Psoas muscle (tissue), 8 donors: ENCODE results near the gene GPC6. TPM values are rescaled to one million over a fixed set of nuclear protein-coding genes. Genes with fewer than 3 reads are reported as not detected.

Source experiments
- ATAC-seq, 4 donors: fragments of 200-7000 bp; cut with Tn5 transposase; one replicate each; pipeline ENCODE4 v1.9.1; 2020; ENCODE audit warnings: moderate library complexity in 3 of 4, mild to moderate bottlenecking in 2 of 4
- DNase-seq, 2 donors: peaks; one replicate each; pipeline ENCODE4 v3.0.0-alpha.2; 2020
- H3K27ac ChIP-seq: fragments of 200-600 bp; one replicate; pipeline ENCODE4 v1.8.0; 2022
- H3K27me3 ChIP-seq, 3 donors: fragments of 200-600 bp in 1 of 3; one replicate each; pipeline versions ENCODE4 v1.6.1 to v1.8.0; 2013 to 2022; ENCODE audit warnings: low read length in 2 of 3, mild to moderate bottlenecking in 2 of 3, moderate library complexity in 1 of 3; ENCODE audit not compliant: insufficient read depth in 3 of 3
- H3K36me3 ChIP-seq, 2 donors: fragments of 200-600 bp in 1 of 2; one replicate each; pipeline versions ENCODE4 v1.6.1 to v1.8.0; 2013 to 2022; ENCODE audit warnings: low read depth in 1 of 2, mild to moderate bottlenecking in 1 of 2, moderate library complexity in 1 of 2; ENCODE audit not compliant: insufficient read depth in 1 of 2
- H3K4me1 ChIP-seq: fragments of 200-600 bp; one replicate; pipeline ENCODE4 v1.8.0; 2022
- H3K4me3 ChIP-seq: fragments of 200-600 bp; one replicate; pipeline ENCODE4 v1.8.0; 2022; ENCODE audit warnings: mild to moderate bottlenecking
- H3K9me3 ChIP-seq: fragments of 200-600 bp; one replicate; pipeline ENCODE4 v1.8.0; 2022
- whole genome bisulfite sequencing, 3 donors: extraction: QIAGEN DNeasy Blood & Tissue Kit; methylation state at CpG; one replicate each; pipeline versions ENCODE4 v1.1.6 to v1.1.7; 2013; 5-methylcytosine and 5-hydroxymethylcytosine counted together
- intact Hi-C, 2 donors: fragments of 100-400 bp; cut with DNase I; formaldehyde crosslinking; loops; one replicate each; pipeline versions ENCODE4 v1.11.0 to v1.14.2; 2022
- polyA plus RNA-seq, 3 donors: library from polyadenylated mRNA; stranded (reverse); fragments of 200-250 nt; gene quantifications; one replicate each; pipeline ENCODE4 v1.2.3, GENCODE V29; 2013
- total RNA-seq, 4 donors: library from RNA; stranded (reverse); fragmentation: NEBNext Ultra II Directional in 2 of 4; extraction: Animal tissue kit (Norgen Biotek cat#: 25700) in 2 of 4; gene quantifications; one replicate each; pipeline versions ENCODE4 v1.2.1 to v1.2.4, GENCODE V29; 2021 to 2023
- TF ChIP-seq, protein P1 (sequence below): fragments of 200-600 bp; IDR thresholded peaks from one replicate; pipeline ENCODE4 v1.8.0; 2022; ENCODE audit warnings: antibody characterized with exemption
- donor health status: healthy with polysubstance abuse.
- donor health status: DM: no; HTN: no; CAD: no; lungs with moderate emphysema.
- donor health status: Bipolar disorder and iron deficiency.
- donor health status: healthy.
- donor health status: DM: yes; HTN: yes; CAD: no.
- donor health status: DM: no; HTN: no; CAD: no.
- donor health status: DM: no; HTN: no; CAD: no.
- donor health status: DM: yes; HTN: yes; CAD: no.

GPC6 gene
- total and polyA plus RNA-seq, 7 donors = 0.07 to 3.7 (median 0.57) TPM

DNA sequence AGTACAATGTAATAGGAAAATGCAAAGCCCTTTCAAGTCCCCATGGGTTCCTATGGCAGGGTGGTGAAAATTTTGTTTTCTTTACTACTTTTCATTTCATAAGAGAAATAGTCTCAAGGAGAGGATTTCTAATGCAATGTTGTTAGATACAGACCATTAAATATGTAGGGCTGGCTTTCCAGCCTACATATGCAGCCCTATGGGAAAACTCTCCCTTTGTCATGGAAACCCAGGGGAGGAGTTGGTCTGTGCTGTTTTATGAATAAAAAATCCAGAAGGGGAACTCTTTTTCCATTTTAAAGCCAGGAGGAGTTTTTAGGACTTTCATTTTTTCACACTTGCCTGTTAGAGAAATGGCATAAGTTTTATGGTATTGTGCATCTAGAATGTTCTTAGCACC, 1133.3 kb downstream of the GPC6 start:
- TF ChIP-seq, protein P1, sequence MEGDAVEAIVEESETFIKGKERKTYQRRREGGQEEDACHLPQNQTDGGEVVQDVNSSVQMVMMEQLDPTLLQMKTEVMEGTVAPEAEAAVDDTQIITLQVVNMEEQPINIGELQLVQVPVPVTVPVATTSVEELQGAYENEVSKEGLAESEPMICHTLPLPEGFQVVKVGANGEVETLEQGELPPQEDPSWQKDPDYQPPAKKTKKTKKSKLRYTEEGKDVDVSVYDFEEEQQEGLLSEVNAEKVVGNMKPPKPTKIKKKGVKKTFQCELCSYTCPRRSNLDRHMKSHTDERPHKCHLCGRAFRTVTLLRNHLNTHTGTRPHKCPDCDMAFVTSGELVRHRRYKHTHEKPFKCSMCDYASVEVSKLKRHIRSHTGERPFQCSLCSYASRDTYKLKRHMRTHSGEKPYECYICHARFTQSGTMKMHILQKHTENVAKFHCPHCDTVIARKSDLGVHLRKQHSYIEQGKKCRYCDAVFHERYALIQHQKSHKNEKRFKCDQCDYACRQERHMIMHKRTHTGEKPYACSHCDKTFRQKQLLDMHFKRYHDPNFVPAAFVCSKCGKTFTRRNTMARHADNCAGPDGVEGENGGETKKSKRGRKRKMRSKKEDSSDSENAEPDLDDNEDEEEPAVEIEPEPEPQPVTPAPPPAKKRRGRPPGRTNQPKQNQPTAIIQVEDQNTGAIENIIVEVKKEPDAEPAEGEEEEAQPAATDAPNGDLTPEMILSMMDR = no peak
- no peak for DNase-seq
- Histone ChIP-seq H3K9me3 (no peaks in the 10 kb centered on the region), H3K4me1 (no peaks in the 10 kb centered on the region), H3K27ac (no peak overlapping the region), H3K4me3 (no peak overlapping the region), H3K36me3 (no peaks in the 10 kb centered on the region), H3K27me3 (no peaks in the 10 kb centered on the region)
- ATAC-seq = no peak
- intact Hi-C loops = no loop called here

DNA sequence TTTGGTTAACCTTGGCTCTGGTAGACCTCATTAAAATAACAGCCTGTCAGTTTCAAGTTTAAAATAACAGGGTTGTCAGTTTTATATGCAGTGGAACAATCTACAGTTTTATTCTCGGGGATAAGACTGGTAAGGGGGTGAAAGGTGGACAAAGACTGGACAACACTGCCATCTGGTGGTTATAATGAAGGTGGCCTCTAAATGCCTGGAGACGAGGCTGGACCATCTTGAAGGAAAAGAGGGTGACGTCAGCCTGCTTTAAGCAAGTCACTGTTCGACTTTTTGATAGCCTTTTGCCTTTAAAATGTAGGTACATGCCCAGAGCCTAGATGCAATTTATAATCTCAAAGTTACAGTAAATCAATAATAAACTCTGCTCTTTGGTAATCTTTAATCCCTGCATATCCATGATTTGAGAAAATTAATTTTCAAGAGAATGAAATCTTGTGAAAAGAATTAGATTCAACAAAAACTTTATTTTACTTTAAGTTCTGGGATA, 1135.9 kb downstream of the GPC6 start:
- 1% methylated on average over 4 of the region's 4 CpGs for WGBS, 3 donors
- intact Hi-C loops = no loop called here
- DNase-seq = no peak
- Histone ChIP-seq H3K9me3 (no peaks in the 10 kb centered on the region), H3K36me3 (no peaks in the 10 kb centered on the region), H3K4me1 (no peaks in the 10 kb centered on the region), H3K27me3 (no peaks in the 10 kb centered on the region), H3K27ac (no peak overlapping the region), H3K4me3 (no peak overlapping the region)
- TF ChIP-seq, protein P1 = peak; percentile 80
- peak in 3 of 4 donors; percentile 75 to 88 (median 79) for ATAC-seq

DNA sequence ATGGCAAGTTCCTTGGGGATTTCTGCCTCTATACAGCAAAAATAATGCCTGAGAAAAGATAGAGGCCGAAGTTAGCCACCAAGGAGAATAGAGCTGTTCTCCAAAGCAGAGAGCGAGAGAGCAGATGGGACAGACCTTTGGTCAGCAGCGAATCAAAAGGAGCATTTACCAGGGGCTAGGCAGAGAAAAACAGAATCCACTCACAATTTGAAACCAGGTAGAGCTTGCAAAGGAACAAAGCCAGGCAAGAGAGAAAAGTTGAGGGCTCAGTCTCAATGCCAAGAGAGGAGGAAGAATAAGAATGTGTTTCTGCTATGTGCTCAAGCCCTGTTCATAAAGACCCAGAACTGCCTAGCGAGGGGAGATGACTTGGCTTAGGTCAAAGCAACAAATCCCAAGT, 1140.1 kb downstream of the GPC6 start:
- no peak for ATAC-seq
- no peak for DNase-seq
- H3K9me3 ChIP-seq = no peaks in the 10 kb centered on the region
- intact Hi-C loops = no loop called here
- no peaks in the 10 kb centered on the region for H3K27me3 ChIP-seq
- no peaks in the 10 kb centered on the region for H3K36me3 ChIP-seq
- TF ChIP-seq, protein P1 = no peak
- no peak overlapping the region for H3K27ac ChIP-seq
- 94% methylated on average over 4 of the region's 4 CpGs for WGBS, 3 donors
- H3K4me1 ChIP-seq = no peaks in the 10 kb centered on the region
- H3K4me3 ChIP-seq = no peak overlapping the region

DNA sequence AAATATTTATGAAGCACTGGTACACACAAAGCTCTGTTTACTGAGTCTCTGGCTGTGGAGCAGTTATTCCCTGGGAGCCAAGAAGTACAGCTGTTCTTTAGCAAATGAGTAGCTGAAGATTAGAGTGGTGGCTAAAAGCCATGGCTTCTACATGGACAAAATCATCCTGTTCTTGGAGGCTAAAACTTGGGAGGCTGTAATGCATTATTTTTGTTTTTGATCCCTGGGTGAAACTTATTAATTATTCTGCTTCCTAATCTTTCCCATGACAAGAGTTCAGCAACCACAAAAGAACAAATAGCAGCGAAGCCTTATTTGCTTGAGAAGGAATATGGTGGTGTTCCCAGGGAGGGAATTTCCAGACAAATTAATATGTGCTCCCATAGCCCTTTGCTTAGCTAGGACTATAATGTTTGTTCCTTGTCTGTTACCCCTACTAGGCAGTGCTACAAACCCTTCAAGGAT, 1143.4 kb downstream of the GPC6 start:
- WGBS, 3 donors = 31 to 41% (median 37%) methylated on average over 1 of the region's 1 CpG
- DNase-seq (no peak), ATAC-seq (peak in 1 of 4 donors; percentile 43)
- no peaks in the 10 kb centered on the region for H3K36me3 ChIP-seq
- H3K27ac ChIP-seq = no peak overlapping the region
- no peaks in the 10 kb centered on the region for H3K9me3 ChIP-seq
- H3K4me1 ChIP-seq = no peaks in the 10 kb centered on the region
- no peaks in the 10 kb centered on the region for H3K27me3 ChIP-seq
- intact Hi-C loops = no loop called here
- no peak overlapping the region for H3K4me3 ChIP-seq
- TF ChIP-seq, protein P1 = no peak

DNA sequence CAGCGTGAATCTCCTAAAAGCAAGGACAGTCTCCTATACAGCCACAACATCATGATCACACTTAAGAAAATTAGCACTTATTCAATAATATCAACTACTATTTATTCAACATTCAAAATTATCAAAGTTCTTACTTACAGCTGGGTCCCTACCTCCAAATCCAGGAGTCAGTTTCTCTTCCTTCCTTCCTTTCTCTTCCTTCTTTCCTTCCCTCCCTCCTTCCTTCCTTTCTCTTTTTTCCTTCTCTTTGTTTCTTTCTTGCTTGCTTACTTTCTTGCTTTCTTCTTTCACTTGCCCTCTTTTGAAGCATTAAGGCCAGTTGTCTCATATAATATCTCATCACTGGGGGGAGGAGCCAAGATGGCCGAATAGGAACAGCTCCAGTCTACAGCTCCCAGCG, 1145.2 kb downstream of the GPC6 start:
- DNase-seq (no peak), ATAC-seq (no peak)
- H3K27me3 ChIP-seq = no peaks in the 10 kb centered on the region
- H3K36me3 ChIP-seq = no peaks in the 10 kb centered on the region
- TF ChIP-seq, protein P1 = no peak
- no peak overlapping the region for H3K4me3 ChIP-seq
- H3K4me1 ChIP-seq = no peaks in the 10 kb centered on the region
- intact Hi-C loops = no loop called here
- WGBS, 3 donors = 84 to 95% (median 92%) methylated on average over 3 of the region's 3 CpGs
- no peaks in the 10 kb centered on the region for H3K9me3 ChIP-seq
- H3K27ac ChIP-seq = no peak overlapping the region
